ENCODE measurements around the gene SLX4IP.

- TF ChIP-seq POLR2AphosphoS5 (IDR thresholded peaks at IDR 0.05) (no peak), POLR2A (IDR thresholded peaks at IDR 0.05) (no peak), CTCF (IDR thresholded peaks at IDR 0.05) (no peak)
Measured at GRCh38 chr20:10475225-10475624, 40.1 kb downstream of the SLX4IP start.

Data from prostate gland (tissue), 2 donors.